OCI-LY1 (cell line): ENCODE measurements around the gene NFIX.

ENCODE experiments used
- CTCF ChIP-seq: fragments of 200-600 bp; sonication (generic), shearing (Covaris generic); IDR thresholded peaks from 2 replicates; pipeline ENCODE4 v1.5.1; 2017; ENCODE audit warnings: mild to moderate bottlenecking, antibody characterized with exemption, low read length, moderate library complexity, mixed read lengths
- EZH2 ChIP-seq: fragments of 200-600 bp; sonication (generic), shearing (Covaris generic); IDR thresholded peaks from 2 replicates; pipeline ENCODE4 v1.8.0; 2017; ENCODE audit warnings: borderline replicate concordance, mixed run types, mild to moderate bottlenecking, antibody characterized with exemption, low read length, moderate library complexity, mixed read lengths

DNA sequence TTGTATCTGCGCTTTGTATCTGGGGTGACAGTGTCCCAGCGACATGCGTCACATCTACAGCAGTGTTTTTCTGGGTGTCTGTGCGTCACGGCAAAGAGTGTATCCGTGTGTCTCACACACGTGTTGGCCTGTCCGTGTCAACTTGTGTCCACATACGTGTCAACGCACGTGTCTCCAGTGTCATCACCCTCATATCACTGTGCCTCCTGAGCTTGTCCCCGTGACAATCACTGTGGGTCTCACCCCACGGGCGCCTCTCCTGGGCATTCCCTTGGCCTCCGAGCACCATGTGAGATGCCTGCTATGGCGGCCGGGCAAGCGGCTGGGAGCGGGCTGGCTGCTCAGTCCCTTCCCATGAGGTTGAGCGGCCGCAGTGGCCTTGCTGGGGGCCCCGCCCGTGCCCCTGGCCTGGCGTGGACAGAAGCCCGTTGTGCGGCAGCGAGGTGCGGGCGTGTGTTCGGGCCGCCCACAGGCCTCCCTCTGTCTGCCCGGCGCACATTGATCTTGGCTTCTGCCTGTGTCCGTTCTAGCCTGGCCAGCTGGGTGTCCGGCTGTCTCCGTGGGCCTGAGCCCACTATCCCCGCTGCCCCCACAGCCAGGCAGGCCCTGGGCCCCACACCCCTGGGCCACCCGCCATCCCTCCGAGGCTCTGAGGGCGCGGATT, 6.4 kb downstream of the NFIX start:
- TF ChIP-seq CTCF (no peak), EZH2 (no peak)
